Measurements from ENCODE around the gene GPR25. TPM values are rescaled to one million over a fixed set of nuclear protein-coding genes. Genes with fewer than 3 reads are reported as not detected.

The GPR25 gene
- total and polyA plus RNA-seq, 2 donors from 2014 or later = 0.19 TPM; not detected in 1

DNA sequence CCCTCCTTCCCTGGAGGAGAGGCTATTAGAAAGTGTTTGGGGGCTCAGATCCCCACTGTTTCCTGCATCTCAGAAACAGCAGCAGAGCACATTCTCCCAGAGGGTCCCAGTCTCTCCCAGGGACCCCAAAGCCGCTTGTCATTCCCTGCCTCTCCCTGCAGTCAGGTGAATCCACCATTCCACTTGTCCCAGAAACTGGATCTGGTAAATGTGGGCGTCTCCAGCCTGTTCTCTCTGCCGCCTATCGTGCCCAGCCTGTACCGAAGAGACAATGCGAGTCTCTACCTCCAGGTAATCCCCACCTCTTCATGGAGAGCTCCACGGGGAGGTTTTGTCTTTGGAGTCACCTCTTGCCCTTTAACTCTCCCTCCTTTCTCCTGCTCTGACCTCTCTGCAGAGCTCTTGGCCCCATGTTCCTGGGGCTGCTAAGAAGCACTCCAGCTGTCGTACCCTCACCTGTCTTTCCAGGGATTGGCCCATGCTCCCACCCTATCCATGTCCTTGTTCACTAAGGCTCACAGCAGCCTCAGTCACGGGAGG is 48.9 kb downstream of the GPR25 start:
- no peak for FAIRE-seq

DNA sequence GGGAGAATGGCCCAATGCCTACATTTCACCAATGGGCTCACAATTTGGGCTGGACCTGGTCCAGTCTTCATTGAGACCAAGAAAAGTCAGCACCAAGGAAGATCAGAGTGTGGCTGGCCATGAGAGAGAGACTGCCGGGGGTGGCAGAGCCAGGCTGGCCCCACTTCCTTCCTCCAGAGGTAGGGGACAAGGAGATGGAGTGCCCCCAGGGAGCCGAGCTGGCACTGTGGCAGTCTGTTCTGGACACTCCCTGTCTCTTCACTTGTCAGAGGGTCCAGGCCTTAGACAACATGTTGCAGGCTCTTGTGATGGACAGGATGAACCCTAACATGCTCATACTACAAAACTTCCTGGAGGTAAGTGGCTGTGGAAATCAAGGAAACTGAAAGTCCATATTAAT is 49.6 kb downstream of the GPR25 start:
- FAIRE-seq (no peak), DNase-seq (peak in 1 of 5 donors; percentile 35)
- no peak overlapping the region for H3K27ac ChIP-seq (ENCODE audit: low read depth in 2 of 2, low read length in 2 of 2)
- H3K9me3 ChIP-seq (ENCODE audit: control insufficient read depth in 2 of 3, insufficient read depth in 1 of 3, low read length in 3 of 3) = no peaks in the 10 kb centered on the region
- no peak overlapping the region for H3K9ac ChIP-seq (ENCODE audit: low read length in 3 of 3)
- peaks cover 0 to 3% (median 0%) of the 10 kb centered on the region in 3 donors for H3K4me1 ChIP-seq (ENCODE audit: control insufficient read depth in 2 of 3, insufficient read depth in 2 of 3, low read depth in 1 of 3, low read length in 3 of 3)
- intact Hi-C loops (cut with DNase I) = no loop called here
- H3K4me3 ChIP-seq (ENCODE audit: low read length in 3 of 3) = no peak overlapping the region
- TF ChIP-seq, protein P1, sequence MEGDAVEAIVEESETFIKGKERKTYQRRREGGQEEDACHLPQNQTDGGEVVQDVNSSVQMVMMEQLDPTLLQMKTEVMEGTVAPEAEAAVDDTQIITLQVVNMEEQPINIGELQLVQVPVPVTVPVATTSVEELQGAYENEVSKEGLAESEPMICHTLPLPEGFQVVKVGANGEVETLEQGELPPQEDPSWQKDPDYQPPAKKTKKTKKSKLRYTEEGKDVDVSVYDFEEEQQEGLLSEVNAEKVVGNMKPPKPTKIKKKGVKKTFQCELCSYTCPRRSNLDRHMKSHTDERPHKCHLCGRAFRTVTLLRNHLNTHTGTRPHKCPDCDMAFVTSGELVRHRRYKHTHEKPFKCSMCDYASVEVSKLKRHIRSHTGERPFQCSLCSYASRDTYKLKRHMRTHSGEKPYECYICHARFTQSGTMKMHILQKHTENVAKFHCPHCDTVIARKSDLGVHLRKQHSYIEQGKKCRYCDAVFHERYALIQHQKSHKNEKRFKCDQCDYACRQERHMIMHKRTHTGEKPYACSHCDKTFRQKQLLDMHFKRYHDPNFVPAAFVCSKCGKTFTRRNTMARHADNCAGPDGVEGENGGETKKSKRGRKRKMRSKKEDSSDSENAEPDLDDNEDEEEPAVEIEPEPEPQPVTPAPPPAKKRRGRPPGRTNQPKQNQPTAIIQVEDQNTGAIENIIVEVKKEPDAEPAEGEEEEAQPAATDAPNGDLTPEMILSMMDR (IDR thresholded peaks at IDR 0.05; ENCODE audit: borderline replicate concordance, extremely low read depth, insufficient read depth) = no peak
- H3K27me3 ChIP-seq (ENCODE audit: control insufficient read depth, insufficient read depth, low read length) = no peaks in the 10 kb centered on the region
- no peaks in the 10 kb centered on the region for H3K36me3 ChIP-seq (ENCODE audit: control insufficient read depth in 2 of 3, insufficient read depth in 3 of 3, low read length in 3 of 3)

More for the DNA sequence above, 48.9 kb downstream of the GPR25 start:
- H3K4me3 ChIP-seq (ENCODE audit: low read length in 3 of 3) = no peak overlapping the region
- TF ChIP-seq, protein P1 (IDR thresholded peaks at IDR 0.05; ENCODE audit: borderline replicate concordance, extremely low read depth, insufficient read depth) = no peak
- H3K9me3 ChIP-seq (ENCODE audit: control insufficient read depth in 2 of 3, insufficient read depth in 1 of 3, low read length in 3 of 3) = no peaks in the 10 kb centered on the region
- H3K9ac ChIP-seq (ENCODE audit: low read length in 3 of 3) = no peak overlapping the region
- H3K27me3 ChIP-seq (ENCODE audit: control insufficient read depth, insufficient read depth, low read length) = no peaks in the 10 kb centered on the region
- peak in 1 of 5 donors; percentile 27 for DNase-seq
- H3K27ac ChIP-seq (ENCODE audit: low read depth in 2 of 2, low read length in 2 of 2) = no peak overlapping the region
- intact Hi-C loops (cut with DNase I) = no loop called here
- H3K36me3 ChIP-seq (ENCODE audit: control insufficient read depth in 2 of 3, insufficient read depth in 3 of 3, low read length in 3 of 3) = no peaks in the 10 kb centered on the region
- peaks cover 0 to 3% (median 0%) of the 10 kb centered on the region in 3 donors for H3K4me1 ChIP-seq (ENCODE audit: control insufficient read depth in 2 of 3, insufficient read depth in 2 of 3, low read depth in 1 of 3, low read length in 3 of 3)

DNA sequence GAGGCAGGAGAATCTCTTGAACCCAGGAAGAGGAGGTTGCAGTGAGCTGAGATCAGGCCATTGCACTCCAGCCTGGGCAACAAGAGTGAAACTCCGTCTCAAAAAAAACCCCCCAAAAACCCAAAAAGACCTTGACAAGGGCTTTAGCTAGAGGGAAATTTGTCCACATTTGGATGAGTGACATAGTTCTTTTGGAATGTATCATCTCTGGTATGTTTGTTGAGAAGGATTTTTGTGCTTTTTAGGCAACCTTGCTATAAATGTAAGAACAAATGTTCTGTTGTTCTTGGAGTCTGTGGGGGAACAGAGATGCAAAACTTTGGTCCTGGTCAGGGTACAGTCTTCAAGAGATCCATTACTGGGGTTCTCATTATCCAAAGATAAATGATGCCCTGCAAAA is 50.8 kb downstream of the GPR25 start:
- Histone ChIP-seq H3K27me3 (ENCODE audit: control insufficient read depth, insufficient read depth, low read length) (no peaks in the 10 kb centered on the region), H3K4me3 (ENCODE audit: low read length in 3 of 3) (no peak overlapping the region), H3K4me1 (ENCODE audit: control insufficient read depth in 2 of 3, insufficient read depth in 2 of 3, low read depth in 1 of 3, low read length in 3 of 3) (peaks cover 0 to 3% (median 0%) of the 10 kb centered on the region in 3 donors), H3K9me3 (ENCODE audit: control insufficient read depth in 2 of 3, insufficient read depth in 1 of 3, low read length in 3 of 3) (no peaks in the 10 kb centered on the region), H3K9ac (ENCODE audit: low read length in 3 of 3) (no peak overlapping the region), H3K27ac (ENCODE audit: low read depth in 2 of 2, low read length in 2 of 2) (no peak overlapping the region), H3K36me3 (ENCODE audit: control insufficient read depth in 2 of 3, insufficient read depth in 3 of 3, low read length in 3 of 3) (no peaks in the 10 kb centered on the region)
- intact Hi-C loops (cut with DNase I) = no loop called here
- FAIRE-seq (no peak), DNase-seq (no peak)
- TF ChIP-seq, protein P1 (IDR thresholded peaks at IDR 0.05; ENCODE audit: borderline replicate concordance, extremely low read depth, insufficient read depth) = no peak

Other genes with a start within 250 kb of the GPR25 start
- gene DDX59, start 203.1 kb upstream of the GPR25 start, total RNA-seq = 20.8 TPM
- gene DDX59, start 203.1 kb upstream of the GPR25 start, polyA plus RNA-seq (ENCODE audit: insufficient read depth, low read depth, low replicate concordance) = 18.2 TPM
- 30.3 TPM for gene CAMSAP2, start 134.1 kb upstream of the GPR25 start, total RNA-seq
- 7.5 TPM for gene CAMSAP2, start 134.1 kb upstream of the GPR25 start, polyA plus RNA-seq (ENCODE audit: insufficient read depth, low read depth, low replicate concordance)
- 48.8 TPM for gene INAVA, start 21.9 kb downstream of the GPR25 start, total RNA-seq
- gene INAVA, start 21.9 kb downstream of the GPR25 start, polyA plus RNA-seq (ENCODE audit: insufficient read depth, low read depth, low replicate concordance) = 22.1 TPM
- gene KIF21B, start 150.7 kb downstream of the GPR25 start, total RNA-seq = 5.6 TPM
- 0.19 TPM for gene KIF21B, start 150.7 kb downstream of the GPR25 start, polyA plus RNA-seq (ENCODE audit: insufficient read depth, low read depth, low replicate concordance)
- not detected for gene CACNA1S, start 239.4 kb downstream of the GPR25 start, total RNA-seq
- gene CACNA1S, start 239.4 kb downstream of the GPR25 start, polyA plus RNA-seq (ENCODE audit: insufficient read depth, low read depth, low replicate concordance) = 0.41 TPM

All from kidney (tissue), 14 donors.